Activated B cell treated with CpG ODN at 0.5 μM for 24 hours (primary cell): ENCODE data around the gene SEPHS1. TPM values are rescaled to one million over a fixed set of nuclear protein-coding genes. Genes with fewer than 3 reads are reported as not detected.

Experiments used
- ATAC-seq: fragments of 200-7000 bp; cut with Tn5 transposase; one replicate; pipeline ENCODE4 v1.10.0; 2021; ENCODE audit warnings: low read depth, mild to moderate bottlenecking, moderate library complexity
- CTCF ChIA-PET: fragments of 350-600 bp; sonication (Branson Sonifier 250); formaldehyde crosslinking; loops from one replicate; lab custom pipeline; 2021; ENCODE audit warnings: antibody characterized with exemption; lab: Charles Lee
- POLR2A ChIA-PET: fragments of 350-600 bp; sonication (Branson Sonifier 250); formaldehyde crosslinking; loops from one replicate; lab custom pipeline; 2021; ENCODE audit warnings: antibody characterized with exemption; lab: Charles Lee
- DNase-seq: peaks from one replicate; pipeline ENCODE4 v3.0.0; 2022
- H3K27ac Mint-ChIP-seq: one replicate; pipeline ENCODE4 v1.8.0; 2020; ENCODE audit warnings: mixed read lengths
- H3K27me3 Mint-ChIP-seq: one replicate; pipeline ENCODE4 v1.8.0; 2021; ENCODE audit warnings: mixed read lengths
- H3K36me3 Mint-ChIP-seq: one replicate; pipeline ENCODE4 v1.8.0; 2021; ENCODE audit warnings: low read depth, mixed read lengths
- H3K4me1 Mint-ChIP-seq: one replicate; pipeline ENCODE4 v1.8.0; 2021; ENCODE audit warnings: mixed read lengths
- H3K4me3 Mint-ChIP-seq: one replicate; pipeline ENCODE4 v1.8.0; 2020; ENCODE audit warnings: mild to moderate bottlenecking, mixed read lengths
- H3K9me3 Mint-ChIP-seq: one replicate; pipeline ENCODE4 v1.8.0; 2020; ENCODE audit warnings: mixed read lengths
- CTCF ChIP-seq: fragments of 200-600 bp; IDR thresholded peaks from one replicate; pipeline ENCODE4 v1.8.0; 2022; ENCODE audit warnings: antibody characterized with exemption, mild to moderate bottlenecking
- intact Hi-C: fragments of 100-400 bp; cut with micrococcal nuclease; formaldehyde crosslinking; loops from one replicate; pipeline ENCODE4 v1.15.1; 2024
- total RNA-seq: library from RNA; stranded (reverse); gene quantifications from 2 replicates; pipeline ENCODE4 v1.2.3, GENCODE V29; 2022

Gene SEPHS1
- total RNA-seq, 1 donor from 2014 or later, result 36.7 TPM

GRCh38 chr10:13268841-13269240, 79.3 kb downstream of the SEPHS1 start:
- no peak overlapping the region for H3K27ac Mint-ChIP-seq
- no peak overlapping the region for H3K4me3 Mint-ChIP-seq
- no peaks in the 10 kb centered on the region for H3K9me3 Mint-ChIP-seq
- ChIA-PET CTCF (interaction anchor here (1.0 kb wide), 1 partner anchor 171 kb away, joined by 3 read pairs; no protein-coding TSS in a partner anchor), POLR2A (interaction anchor here (0.6 kb wide), 1 partner anchor 20 kb away, joined by 3 read pairs; no protein-coding TSS in a partner anchor)
- DNase-seq, result no peak
- ATAC-seq, result no peak
- no peak for TF ChIP-seq CTCF
- intact Hi-C loops, result no loop called here
- peaks cover 11% of the 10 kb centered on the region for H3K27me3 Mint-ChIP-seq
- no peaks in the 10 kb centered on the region for H3K4me1 Mint-ChIP-seq
- no peaks in the 10 kb centered on the region for H3K36me3 Mint-ChIP-seq

GRCh38 chr10:13268310-13268709, 79.8 kb downstream of the SEPHS1 start:
- no peak for TF ChIP-seq CTCF

More at GRCh38 chr10:13268310-13268709, 79.8 kb downstream of the SEPHS1 start:
- H3K36me3 Mint-ChIP-seq, result no peaks in the 10 kb centered on the region
- H3K4me3 Mint-ChIP-seq, result no peak overlapping the region
- POLR2A ChIA-PET, result no interaction called here
- no peaks in the 10 kb centered on the region for H3K4me1 Mint-ChIP-seq
- CTCF ChIA-PET, result interaction anchor here (0.5 to 1.0 kb wide), 2 partner anchors 152 to 172 kb away, joined by 3 read pairs; no protein-coding TSS in a partner anchor
- ATAC-seq, result no peak
- H3K9me3 Mint-ChIP-seq, result no peaks in the 10 kb centered on the region
- no peak overlapping the region for H3K27ac Mint-ChIP-seq
- H3K27me3 Mint-ChIP-seq, result peaks cover 17% of the 10 kb centered on the region
- intact Hi-C loops, result no loop called here
- DNase-seq, result no peak

Other genes with a start within 250 kb of the SEPHS1 start
- 34.9 and 35.4 TPM in 2 replicates for gene OPTN, start 248.1 kb downstream of the SEPHS1 start, total RNA-seq
- 3.7 and 4.6 TPM in 2 replicates for gene MCM10, start 186.7 kb downstream of the SEPHS1 start, total RNA-seq
- not detected in 2 replicates for gene UCMA, start 113.9 kb downstream of the SEPHS1 start, total RNA-seq
- gene PHYH, start 48.2 kb downstream of the SEPHS1 start, total RNA-seq, result 10.4 and 10.8 TPM in 2 replicates
- gene BEND7, start 180.7 kb upstream of the SEPHS1 start, total RNA-seq, result not detected in 2 replicates
- gene PRPF18, start 238.7 kb upstream of the SEPHS1 start, total RNA-seq, result 20.7 and 26.1 TPM in 2 replicates